ENCODE results near the gene DPP6.

Gene DPP6

GRCh38 chr7:154451480-154452457 lies 399.6 kb downstream of the DPP6 start:
- TF ChIP-seq POLR2A (IDR thresholded peaks at IDR 0.05; ENCODE audit: low read length) = no peak
- TF ChIP-seq GATA1 (IDR thresholded peaks at IDR 0.05; ENCODE audit: low read depth, low read length) = no peak
- DNase-seq = no peak

- no peak for DNase-seq
- TF ChIP-seq GATA1 (IDR thresholded peaks at IDR 0.05; ENCODE audit: low read depth, low read length) (no peak), POLR2A (IDR thresholded peaks at IDR 0.05; ENCODE audit: low read length) (no peak)
These were observed 411.6 kb downstream of the DPP6 start for GRCh38 chr7:154463794-154464193.

- TF ChIP-seq GATA1 (IDR thresholded peaks at IDR 0.05; ENCODE audit: low read depth, low read length) (no peak), POLR2A (IDR thresholded peaks at IDR 0.05; ENCODE audit: low read length) (no peak)
- DNase-seq = no peak
These were observed 417.5 kb downstream of the DPP6 start for GRCh38 chr7:154469652-154470051.

GRCh38 chr7:154472343-154472742 lies 420.1 kb downstream of the DPP6 start:
- DNase-seq = no peak
- TF ChIP-seq POLR2A (IDR thresholded peaks at IDR 0.05; ENCODE audit: low read length) (no peak), GATA1 (IDR thresholded peaks at IDR 0.05; ENCODE audit: low read depth, low read length) (no peak)

- DNase-seq = no peak
- no peak for TF ChIP-seq GATA1 (IDR thresholded peaks at IDR 0.05; ENCODE audit: low read depth, low read length)
- no peak for TF ChIP-seq POLR2A (IDR thresholded peaks at IDR 0.05; ENCODE audit: low read length)
These were observed 421.2 kb downstream of the DPP6 start for GRCh38 chr7:154473360-154473759.

GRCh38 chr7:154474903-154475520 lies 422.8 kb downstream of the DPP6 start:
- DNase-seq = no peak
- TF ChIP-seq GATA1 (IDR thresholded peaks at IDR 0.05; ENCODE audit: low read depth, low read length) (no peak), POLR2A (IDR thresholded peaks at IDR 0.05; ENCODE audit: low read length) (no peak)

GRCh38 chr7:154475864-154476263 lies 423.7 kb downstream of the DPP6 start:
- TF ChIP-seq GATA1 (IDR thresholded peaks at IDR 0.05; ENCODE audit: low read depth, low read length) = no peak
- TF ChIP-seq POLR2A (IDR thresholded peaks at IDR 0.05; ENCODE audit: low read length) = no peak
- DNase-seq = no peak

- no peak for TF ChIP-seq GATA1 (IDR thresholded peaks at IDR 0.05; ENCODE audit: low read depth, low read length)
- TF ChIP-seq POLR2A (IDR thresholded peaks at IDR 0.05; ENCODE audit: low read length) = no peak
- DNase-seq = no peak
These were observed 428.6 kb downstream of the DPP6 start for GRCh38 chr7:154480817-154481216.

- DNase-seq = no peak
- TF ChIP-seq POLR2A (IDR thresholded peaks at IDR 0.05; ENCODE audit: low read length) = no peak
- TF ChIP-seq GATA1 (IDR thresholded peaks at IDR 0.05; ENCODE audit: low read depth, low read length) = no peak
These were observed 430.7 kb downstream of the DPP6 start for GRCh38 chr7:154482863-154483262.

- DNase-seq = no peak
- TF ChIP-seq GATA1 (IDR thresholded peaks at IDR 0.05; ENCODE audit: low read depth, low read length) (no peak), POLR2A (IDR thresholded peaks at IDR 0.05; ENCODE audit: low read length) (no peak)
These were observed 432.2 kb downstream of the DPP6 start for GRCh38 chr7:154484406-154484805.

- DNase-seq = no peak
- no peak for TF ChIP-seq GATA1 (IDR thresholded peaks at IDR 0.05; ENCODE audit: low read depth, low read length)
These were observed 432.7 kb downstream of the DPP6 start for GRCh38 chr7:154484943-154485342.

- DNase-seq = no peak
- no peak for TF ChIP-seq GATA1 (IDR thresholded peaks at IDR 0.05; ENCODE audit: low read depth, low read length)
- no peak for TF ChIP-seq POLR2A (IDR thresholded peaks at IDR 0.05; ENCODE audit: low read length)
These were observed 437.7 kb downstream of the DPP6 start for GRCh38 chr7:154489897-154490296.

- no peak for TF ChIP-seq GATA1 (IDR thresholded peaks at IDR 0.05; ENCODE audit: low read depth, low read length)
- TF ChIP-seq POLR2A (IDR thresholded peaks at IDR 0.05; ENCODE audit: low read length) = no peak
These were observed 441.4 kb downstream of the DPP6 start for GRCh38 chr7:154493594-154493993.

GRCh38 chr7:154497751-154498150 lies 445.6 kb downstream of the DPP6 start:
- DNase-seq = no peak
- TF ChIP-seq GATA1 (IDR thresholded peaks at IDR 0.05; ENCODE audit: low read depth, low read length) = no peak
- TF ChIP-seq POLR2A (IDR thresholded peaks at IDR 0.05; ENCODE audit: low read length) = no peak

More at GRCh38 chr7:154493594-154493993, 441.4 kb downstream of the DPP6 start:
- DNase-seq = no peak
